ENCODE measurements around the gene ZGPAT.

Gene ZGPAT

GRCh38 chr20:63746751-63747315 is 39.0 kb downstream of the ZGPAT start:
- H3K27ac ChIP-seq, result no peak overlapping the region
- peaks cover 17% of the 10 kb centered on the region for H3K27me3 ChIP-seq
- no peak overlapping the region for H3K4me3 ChIP-seq (ENCODE audit: low read depth in 1 of 2, low read length in 1 of 2)
- TF ChIP-seq CTCF (IDR thresholded peaks at IDR 0.05), result no peak
- peaks cover 20% of the 10 kb centered on the region for H3K36me3 ChIP-seq
- no peaks in the 10 kb centered on the region for H3K4me1 ChIP-seq (ENCODE audit: control insufficient read depth in 1 of 2, insufficient read depth in 1 of 2, low read depth in 1 of 2, low read length in 1 of 2)
- no peaks in the 10 kb centered on the region for H3K9me3 ChIP-seq

GRCh38 chr20:63747622-63748069 is 39.8 kb downstream of the ZGPAT start:
- Histone ChIP-seq H3K27ac (no peak overlapping the region), H3K4me3 (ENCODE audit: low read depth in 1 of 2, low read length in 1 of 2) (no peak overlapping the region), H3K9me3 (no peaks in the 10 kb centered on the region), H3K27me3 (peaks cover 17% of the 10 kb centered on the region), H3K4me1 (ENCODE audit: control insufficient read depth in 1 of 2, insufficient read depth in 1 of 2, low read depth in 1 of 2, low read length in 1 of 2) (no peaks in the 10 kb centered on the region), H3K36me3 (peaks cover 12% of the 10 kb centered on the region)
- TF ChIP-seq CTCF (IDR thresholded peaks at IDR 0.05), result no peak

GRCh38 chr20:63748070-63748933 is 40.5 kb downstream of the ZGPAT start:
- peaks cover 17% of the 10 kb centered on the region for H3K27me3 ChIP-seq
- no peak for TF ChIP-seq CTCF (IDR thresholded peaks at IDR 0.05)
- peaks cover 5% of the 10 kb centered on the region for H3K36me3 ChIP-seq
- no peak overlapping the region for H3K27ac ChIP-seq
- no peak overlapping the region for H3K4me3 ChIP-seq (ENCODE audit: low read depth in 1 of 2, low read length in 1 of 2)
- H3K4me1 ChIP-seq (ENCODE audit: control insufficient read depth in 1 of 2, insufficient read depth in 1 of 2, low read depth in 1 of 2, low read length in 1 of 2), result no peaks in the 10 kb centered on the region
- no peaks in the 10 kb centered on the region for H3K9me3 ChIP-seq

- TF ChIP-seq CTCF (IDR thresholded peaks at IDR 0.05), result no peak
- H3K27me3 ChIP-seq, result peaks cover 17% of the 10 kb centered on the region
- H3K4me3 ChIP-seq (ENCODE audit: low read depth in 1 of 2, low read length in 1 of 2), result no peak overlapping the region
- no peaks in the 10 kb centered on the region for H3K4me1 ChIP-seq (ENCODE audit: control insufficient read depth in 1 of 2, insufficient read depth in 1 of 2, low read depth in 1 of 2, low read length in 1 of 2)
- no peaks in the 10 kb centered on the region for H3K36me3 ChIP-seq
- H3K27ac ChIP-seq, result no peak overlapping the region
- no peaks in the 10 kb centered on the region for H3K9me3 ChIP-seq
Measured at GRCh38 chr20:63748934-63749270, 41.1 kb downstream of the ZGPAT start.

GRCh38 chr20:63749597-63750508 is 42.0 kb downstream of the ZGPAT start:
- no peak for TF ChIP-seq CTCF (IDR thresholded peaks at IDR 0.05)
- no peaks in the 10 kb centered on the region for H3K36me3 ChIP-seq
- no peak overlapping the region for H3K4me3 ChIP-seq (ENCODE audit: low read depth in 1 of 2, low read length in 1 of 2)
- H3K4me1 ChIP-seq (ENCODE audit: control insufficient read depth in 1 of 2, insufficient read depth in 1 of 2, low read depth in 1 of 2, low read length in 1 of 2), result no peaks in the 10 kb centered on the region
- H3K9me3 ChIP-seq, result no peaks in the 10 kb centered on the region
- no peak overlapping the region for H3K27ac ChIP-seq
- H3K27me3 ChIP-seq, result peaks cover 17% of the 10 kb centered on the region
